PC-9 (cell line): ENCODE measurements around the gene GPR37L1. TPM values are rescaled to one million over a fixed set of nuclear protein-coding genes. Genes with fewer than 3 reads are reported as not detected.
A peak's percentile ranks its signal among the peaks of the same experiment; 100 is the strongest.

Experiments
- BruUV-seq: library from RNA; stranded (reverse); fragments of 400-500 nt; replicated peaks from 2 replicates; lab custom pipeline; 2021; lab: Mats Ljungman, UMichigan
- CTCF ChIA-PET: fragments of 300-600 bp; sonication (Branson Sonifier 250); formaldehyde crosslinking; loops from one replicate; lab custom pipeline; 2022; ENCODE audit warnings: antibody characterized with exemption; lab: Charles Lee
- POLR2A ChIA-PET: fragments of 300-600 bp; sonication (Branson Sonifier 250); formaldehyde crosslinking; loops from one replicate; lab custom pipeline; 2022; ENCODE audit warnings: antibody characterized with exemption; ENCODE audit not compliant: unreplicated experiment; lab: Charles Lee
- DNase-seq, 2 experiments: peaks; one replicate each; pipeline versions ENCODE4 v3.0.0 to v3.0.0-alpha.2; 2015 to 2022; ENCODE audit warnings: mixed read lengths in 1 of 2
- H2AFZ ChIP-seq: fragments of 200-600 bp; sonication (generic); 2 replicates; pipeline ENCODE4 v1.8.1; 2017; ENCODE audit warnings: antibody characterized with exemption
- H3F3A ChIP-seq: fragments of 200-600 bp; sonication (generic); 2 replicates; pipeline ENCODE4 v1.8.1; 2017; ENCODE audit warnings: antibody characterized with exemption, mild to moderate bottlenecking, low read depth; ENCODE audit not compliant: insufficient read depth
- H3K27ac ChIP-seq: fragments of 200-600 bp; sonication (generic); 2 replicates; pipeline ENCODE4 v1.6.1; 2016; ENCODE audit warnings: mixed run types
- H3K27me3 ChIP-seq: fragments of 200-600 bp; sonication (generic); 2 replicates; pipeline ENCODE4 v1.6.1; 2016; ENCODE audit warnings: low read depth, mixed run types; ENCODE audit not compliant: insufficient read depth
- H3K36me3 ChIP-seq: fragments of 200-600 bp; sonication (generic); 2 replicates; pipeline ENCODE4 v1.6.1; 2016; ENCODE audit warnings: low read depth, mixed run types
- H3K4me1 ChIP-seq: fragments of 200-600 bp; sonication (generic); replicated peaks from 2 replicates; pipeline ENCODE4 v1.6.1; 2016; ENCODE audit warnings: mixed run types; ENCODE audit not compliant: insufficient read depth
- H3K4me2 ChIP-seq: fragments of 200-600 bp; sonication (generic); 2 replicates; pipeline ENCODE4 v1.6.1; 2017; ENCODE audit warnings: mixed run types
- H3K4me3 ChIP-seq: fragments of 200-600 bp; sonication (generic); 2 replicates; pipeline ENCODE4 v1.6.1; 2016; ENCODE audit warnings: mixed run types
- H3K79me2 ChIP-seq: fragments of 200-600 bp; sonication (generic); 2 replicates; pipeline ENCODE4 v1.6.1; 2017; ENCODE audit warnings: low read depth, mixed run types
- H3K9me2 ChIP-seq: fragments of 200-600 bp; sonication (generic); 2 replicates; pipeline ENCODE4 v1.8.1; 2017; ENCODE audit warnings: mild to moderate bottlenecking; ENCODE audit not compliant: insufficient read depth
- H3K9me3 ChIP-seq: fragments of 200-600 bp; sonication (generic); 2 replicates; pipeline ENCODE4 v1.8.1; 2016; ENCODE audit warnings: low read depth; ENCODE audit not compliant: insufficient read depth
- H4K20me1 ChIP-seq: fragments of 200-600 bp; sonication (generic); 2 replicates; pipeline ENCODE4 v1.8.1; 2017; ENCODE audit not compliant: insufficient read depth
- EZH2 ChIP-seq: fragments of 200-600 bp; sonication (generic); IDR thresholded peaks from 2 replicates; pipeline ENCODE4 v1.8.0; 2017; ENCODE audit warnings: antibody characterized with exemption, low read depth
- intact Hi-C: fragments of 100-400 bp; cut with micrococcal nuclease; formaldehyde crosslinking; loops from one replicate; pipeline ENCODE4 v1.10.0; 2022; ENCODE audit not compliant: unreplicated experiment
- total RNA-seq: library from RNA; stranded (reverse); gene quantifications from 2 replicates; pipeline ENCODE4 v1.2.3, GENCODE V29; 2021
- TF ChIP-seq, protein P1 (sequence below): fragments of 200-600 bp; sonication (generic); conservative IDR thresholded peaks from 2 replicates; pipeline ENCODE4 v1.6.1; 2017; ENCODE audit warnings: mixed run types, antibody characterized with exemption, mild to moderate bottlenecking, moderate library complexity

Gene GPR37L1
- total RNA-seq, 1 experiment from 2014 or later = 0.33 TPM

DNA sequence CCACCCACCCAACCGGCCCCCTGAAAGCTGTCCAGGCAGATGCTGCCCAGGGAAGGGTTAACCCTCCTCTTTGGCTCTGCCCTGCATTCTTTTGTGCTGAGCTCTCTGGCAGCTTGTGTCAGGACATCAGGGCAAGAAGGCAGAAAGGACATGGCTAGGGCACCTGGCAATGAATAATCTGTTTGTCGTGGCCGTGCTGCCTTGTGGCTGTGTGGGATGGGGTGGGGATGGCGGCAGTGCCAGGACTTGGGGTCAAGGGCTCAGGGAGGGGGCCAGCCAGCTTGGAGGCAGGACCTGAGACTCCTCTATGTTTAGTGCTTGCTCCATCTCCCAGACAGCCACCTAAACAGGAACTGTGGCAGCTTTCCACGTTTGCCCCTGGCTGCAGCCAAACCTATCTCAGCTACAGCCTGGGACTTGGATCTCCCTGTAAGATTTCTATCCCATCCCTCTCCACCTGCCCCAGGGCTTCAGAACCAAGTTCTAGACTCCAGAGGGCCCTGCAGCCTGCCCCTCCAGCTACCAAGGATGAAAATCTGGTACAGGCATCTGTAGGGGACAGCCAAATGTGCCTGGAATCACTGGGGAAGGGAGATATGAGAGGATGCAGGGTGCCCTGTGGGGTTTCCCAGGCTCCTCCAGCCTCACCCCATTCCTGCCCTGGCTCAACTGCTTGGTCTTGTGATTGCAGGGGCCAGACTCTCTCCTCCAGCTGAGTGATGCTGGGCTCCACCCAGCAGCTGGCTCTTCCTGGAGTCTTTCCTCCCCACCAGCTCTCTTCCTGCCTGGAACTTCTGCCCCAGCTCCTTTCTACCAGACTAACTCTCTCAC, 9.6 kb upstream of the GPR37L1 start:
- Histone ChIP-seq H3K9me2 (no peaks in the 10 kb centered on the region), H3K4me2 (peak overlapping the region; percentile 74), H3K36me3 (no peaks in the 10 kb centered on the region), H3K4me3 (peak overlapping the region; percentile 23; the same call in 1 of the 2 replicates), H3K9me3 (no peaks in the 10 kb centered on the region), H3K27me3 (no peaks in the 10 kb centered on the region), H2AFZ (no peak overlapping the region), H3K79me2 (no peaks in the 10 kb centered on the region), H3K4me1 (peaks cover 92% of the 10 kb centered on the region), H4K20me1 (no peaks in the 10 kb centered on the region), H3K27ac (peak overlapping the region; percentile 97), H3F3A (peaks cover 58% of the 10 kb centered on the region)
- TSS peak; percentile 43 for BruUV-seq
- no peak for TF ChIP-seq EZH2
- TF ChIP-seq, protein P1, sequence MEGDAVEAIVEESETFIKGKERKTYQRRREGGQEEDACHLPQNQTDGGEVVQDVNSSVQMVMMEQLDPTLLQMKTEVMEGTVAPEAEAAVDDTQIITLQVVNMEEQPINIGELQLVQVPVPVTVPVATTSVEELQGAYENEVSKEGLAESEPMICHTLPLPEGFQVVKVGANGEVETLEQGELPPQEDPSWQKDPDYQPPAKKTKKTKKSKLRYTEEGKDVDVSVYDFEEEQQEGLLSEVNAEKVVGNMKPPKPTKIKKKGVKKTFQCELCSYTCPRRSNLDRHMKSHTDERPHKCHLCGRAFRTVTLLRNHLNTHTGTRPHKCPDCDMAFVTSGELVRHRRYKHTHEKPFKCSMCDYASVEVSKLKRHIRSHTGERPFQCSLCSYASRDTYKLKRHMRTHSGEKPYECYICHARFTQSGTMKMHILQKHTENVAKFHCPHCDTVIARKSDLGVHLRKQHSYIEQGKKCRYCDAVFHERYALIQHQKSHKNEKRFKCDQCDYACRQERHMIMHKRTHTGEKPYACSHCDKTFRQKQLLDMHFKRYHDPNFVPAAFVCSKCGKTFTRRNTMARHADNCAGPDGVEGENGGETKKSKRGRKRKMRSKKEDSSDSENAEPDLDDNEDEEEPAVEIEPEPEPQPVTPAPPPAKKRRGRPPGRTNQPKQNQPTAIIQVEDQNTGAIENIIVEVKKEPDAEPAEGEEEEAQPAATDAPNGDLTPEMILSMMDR = no peak
- intact Hi-C loops = loop anchor here (1.0 kb wide), 4 partner anchors 57 to 103 kb away; partner anchors contain the start of gene ELF3
- DNase-seq = peak; percentile 67 to 86
- CTCF ChIA-PET = interaction anchor here (0.5 to 2.3 kb wide), 7 partner anchors 56 to 1550 kb away, joined by 3 to 12 read pairs (median 4); partner anchors contain the start of gene ELF3
- POLR2A ChIA-PET = interaction anchor here (0.6 to 3.6 kb wide), 21 partner anchors 21 to 476 kb away, joined by 3 to 90 read pairs (median 6); partner anchors contain the start of gene ELF3

DNA sequence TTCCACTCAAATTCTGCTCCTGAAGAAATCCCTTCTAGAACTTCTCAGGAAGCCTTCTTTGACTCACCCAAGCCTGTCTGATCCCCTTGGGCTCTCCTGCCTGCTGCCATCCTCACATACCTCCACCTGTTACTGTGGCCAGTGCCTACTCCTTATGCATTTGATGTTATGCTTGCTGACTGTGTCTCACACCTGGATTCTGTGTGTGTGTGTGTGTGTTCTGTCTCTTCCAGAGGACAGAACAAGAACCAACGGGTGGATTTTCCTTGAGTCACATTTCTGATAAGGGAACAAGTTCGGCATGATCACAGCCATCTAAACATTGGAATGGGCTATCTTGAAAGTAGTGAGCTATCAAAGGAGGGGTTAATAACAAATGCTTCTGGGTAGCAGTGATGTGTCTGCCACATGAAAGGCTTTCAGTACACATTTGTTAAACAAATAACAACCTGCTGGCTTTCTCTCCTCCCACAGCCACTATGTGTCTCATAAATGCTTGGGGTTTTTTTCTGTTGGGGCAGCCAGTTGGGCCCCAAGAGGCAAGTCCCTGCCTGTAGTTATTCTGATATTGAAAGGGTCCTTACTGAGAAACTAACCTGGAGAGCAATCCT, 8.9 kb upstream of the GPR37L1 start:
- Histone ChIP-seq H3K9me3 (no peaks in the 10 kb centered on the region), H3K27ac (peak overlapping the region; percentile 97), H2AFZ (no peak overlapping the region), H3K36me3 (no peaks in the 10 kb centered on the region), H3K27me3 (no peaks in the 10 kb centered on the region), H3F3A (peaks cover 58% of the 10 kb centered on the region), H3K4me2 (peak overlapping the region; percentile 74), H3K4me3 (no peak overlapping the region; the same call in 1 of the 2 replicates), H3K9me2 (no peaks in the 10 kb centered on the region), H3K79me2 (no peaks in the 10 kb centered on the region), H4K20me1 (no peaks in the 10 kb centered on the region), H3K4me1 (peaks cover 92% of the 10 kb centered on the region)
- POLR2A ChIA-PET = interaction anchor here (0.6 to 3.6 kb wide), 14 partner anchors 8 to 218 kb away, joined by 3 to 90 read pairs (median 6); partner anchors contain the start of gene ELF3
- CTCF ChIA-PET = interaction anchor here (0.9 to 2.3 kb wide), 3 partner anchors 57 to 103 kb away, joined by 4 to 12 read pairs (median 8); partner anchors contain the start of gene ELF3
- TF ChIP-seq EZH2 = no peak
- TF ChIP-seq, protein P1 = no peak
- TSS peak; percentile 46 for BruUV-seq
- intact Hi-C loops = loop anchor here (1.0 kb wide), 3 partner anchors 57 to 95 kb away; no protein-coding TSS in a partner anchor
- peak in 1 of 2 experiments; percentile 43 for DNase-seq

GRCh38 chr1:202116287-202116686, 6.4 kb upstream of the GPR37L1 start:
- no peak overlapping the region for H3K4me2 ChIP-seq
- no peak overlapping the region for H2AFZ ChIP-seq
- no peaks in the 10 kb centered on the region for H3K9me3 ChIP-seq
- peaks cover 68% of the 10 kb centered on the region for H3K4me1 ChIP-seq
- intact Hi-C loops = no loop called here
- H4K20me1 ChIP-seq = no peaks in the 10 kb centered on the region
- H3K27me3 ChIP-seq = no peaks in the 10 kb centered on the region
- H3K27ac ChIP-seq = no peak overlapping the region
- ChIA-PET CTCF (interaction anchor here (0.7 kb wide), 1 partner anchor 228 kb away, joined by 4 read pairs; no protein-coding TSS in a partner anchor), POLR2A (no interaction called here)
- no peaks in the 10 kb centered on the region for H3K36me3 ChIP-seq
- TF ChIP-seq, protein P1 = no peak
- TF ChIP-seq EZH2 = no peak
- no TSS peak for BruUV-seq
- no peak for DNase-seq
- H3K9me2 ChIP-seq = no peaks in the 10 kb centered on the region
- peaks cover 50% of the 10 kb centered on the region for H3F3A ChIP-seq
- no peaks in the 10 kb centered on the region for H3K79me2 ChIP-seq
- no peak overlapping the region for H3K4me3 ChIP-seq
